ENCODE data around the gene SEC14L3.
A peak's percentile ranks its signal among the peaks of the same experiment; 100 is the strongest.

The SEC14L3 gene

GRCh38 chr22:30441088-30441487 is 30.7 kb downstream of the SEC14L3 start:
- in situ Hi-C loops (cut with MboI; ENCODE audit: low sequenced_read_pairs, unreplicated experiment): no loop called here
- no peak for TF ChIP-seq CTCF (IDR thresholded peaks at IDR 0.05; ENCODE audit: borderline replicate concordance, control extremely low read depth, extremely low read depth, insufficient read depth, missing control alignments)
- DNase-seq (ENCODE audit: low spot score): no peak

- no peak for TF ChIP-seq CTCF (IDR thresholded peaks at IDR 0.05; ENCODE audit: borderline replicate concordance, control extremely low read depth, extremely low read depth, insufficient read depth, missing control alignments)
- no peak for DNase-seq (ENCODE audit: low spot score)
- in situ Hi-C loops (cut with MboI; ENCODE audit: low sequenced_read_pairs, unreplicated experiment): no loop called here
These were observed 32.0 kb downstream of the SEC14L3 start for GRCh38 chr22:30439836-30440235.

GRCh38 chr22:30439226-30439625 is 32.6 kb downstream of the SEC14L3 start:
- DNase-seq (ENCODE audit: low spot score): no peak
- no peak for TF ChIP-seq CTCF (IDR thresholded peaks at IDR 0.05; ENCODE audit: borderline replicate concordance, control extremely low read depth, extremely low read depth, insufficient read depth, missing control alignments)
- in situ Hi-C loops (cut with MboI; ENCODE audit: low sequenced_read_pairs, unreplicated experiment): no loop called here

DNA sequence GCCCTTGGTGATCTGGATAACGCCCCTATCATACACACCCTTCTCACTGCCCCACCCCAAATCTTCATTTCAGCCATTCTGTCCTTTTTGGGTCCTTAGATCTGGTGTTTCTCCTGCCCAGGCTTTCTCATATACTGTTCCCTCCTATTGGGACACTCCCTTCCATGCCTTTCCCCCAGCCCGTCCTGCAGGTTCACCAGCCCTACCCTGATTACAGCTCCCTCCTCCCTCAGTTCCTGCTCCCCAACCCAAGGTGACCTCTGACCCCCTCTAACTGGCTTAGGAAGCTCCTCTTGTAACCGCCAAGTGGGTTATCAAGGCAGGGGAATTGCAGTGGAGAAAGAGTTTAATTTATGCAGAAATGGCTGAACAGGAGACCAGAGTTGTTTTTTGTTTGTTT is 33.3 kb downstream of the SEC14L3 start:
- DNase-seq (ENCODE audit: low spot score): no peak
- no peak for TF ChIP-seq CTCF (IDR thresholded peaks at IDR 0.05; ENCODE audit: borderline replicate concordance, control extremely low read depth, extremely low read depth, insufficient read depth, missing control alignments)
- in situ Hi-C loops (cut with MboI; ENCODE audit: low sequenced_read_pairs, unreplicated experiment): no loop called here

- DNase-seq (ENCODE audit: low spot score): no peak
- no peak for TF ChIP-seq CTCF (IDR thresholded peaks at IDR 0.05; ENCODE audit: borderline replicate concordance, control extremely low read depth, extremely low read depth, insufficient read depth, missing control alignments)
- in situ Hi-C loops (cut with MboI; ENCODE audit: low sequenced_read_pairs, unreplicated experiment): no loop called here
These were observed 35.6 kb downstream of the SEC14L3 start for GRCh38 chr22:30436196-30436595.

DNA sequence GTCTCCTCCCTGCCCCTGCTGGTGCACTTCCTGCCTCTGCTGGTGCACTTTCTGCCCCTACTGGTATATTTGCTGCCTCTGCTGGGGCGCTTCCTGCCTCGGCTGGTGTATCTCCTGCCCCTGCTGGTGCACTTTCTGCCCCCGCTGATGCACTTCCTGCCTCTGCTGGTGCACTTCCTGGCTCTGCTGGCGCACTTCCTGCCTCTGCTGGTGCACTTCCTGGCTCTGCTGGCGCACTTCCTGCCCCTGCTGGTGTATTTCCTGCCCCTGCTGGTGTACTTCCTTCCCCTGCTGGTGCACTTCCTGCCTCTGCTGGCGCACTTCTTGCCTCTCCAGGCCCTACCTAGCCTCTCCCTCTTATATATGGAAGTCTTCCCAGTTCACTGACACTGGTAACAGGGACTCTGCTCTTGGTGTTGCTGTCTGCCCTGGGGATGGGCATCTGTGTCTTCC is 36.1 kb downstream of the SEC14L3 start:
- no peak for TF ChIP-seq CTCF (IDR thresholded peaks at IDR 0.05; ENCODE audit: borderline replicate concordance, control extremely low read depth, extremely low read depth, insufficient read depth, missing control alignments)
- in situ Hi-C loops (cut with MboI; ENCODE audit: low sequenced_read_pairs, unreplicated experiment): no loop called here
- DNase-seq (ENCODE audit: low spot score): peak; percentile 61

GRCh38 chr22:30434843-30435242 is 37.0 kb downstream of the SEC14L3 start:
- no peak for TF ChIP-seq CTCF (IDR thresholded peaks at IDR 0.05; ENCODE audit: borderline replicate concordance, control extremely low read depth, extremely low read depth, insufficient read depth, missing control alignments)
- DNase-seq (ENCODE audit: low spot score): no peak

More at GRCh38 chr22:30434843-30435242, 37.0 kb downstream of the SEC14L3 start:
- in situ Hi-C loops (cut with MboI; ENCODE audit: low sequenced_read_pairs, unreplicated experiment): no loop called here
